ENCODE data around the gene ADAMTS9. TPM values are rescaled to one million over a fixed set of nuclear protein-coding genes. Genes with fewer than 3 reads are reported as not detected.
A peak's percentile ranks its signal among the peaks of the same experiment; 100 is the strongest.

Gene ADAMTS9
- total RNA-seq, 1 donor from 2014 or later = 80.3 TPM

GRCh38 chr3:64650715-64651114, 37.1 kb downstream of the ADAMTS9 start:
- peak; percentile 55 for DNase-seq

GRCh38 chr3:64650096-64650622, 37.6 kb downstream of the ADAMTS9 start:
- peak; percentile 80 for DNase-seq

GRCh38 chr3:64648927-64649906, 38.6 kb downstream of the ADAMTS9 start:
- DNase-seq = no peak

- no peak for DNase-seq
Measured at GRCh38 chr3:64647825-64648224, 40.0 kb downstream of the ADAMTS9 start.

GRCh38 chr3:64645243-64645642, 42.6 kb downstream of the ADAMTS9 start:
- peak; percentile 48 for DNase-seq

- no peak for DNase-seq
Measured at GRCh38 chr3:64644483-64644882, 43.3 kb downstream of the ADAMTS9 start.

GRCh38 chr3:64642327-64643151, 45.3 kb downstream of the ADAMTS9 start:
- DNase-seq = no peak

- DNase-seq = no peak
Measured at GRCh38 chr3:64638981-64639481, 48.8 kb downstream of the ADAMTS9 start.

GRCh38 chr3:64638511-64638910, 49.3 kb downstream of the ADAMTS9 start:
- no peak for DNase-seq

GRCh38 chr3:64634417-64634816, 53.4 kb downstream of the ADAMTS9 start:
- no peak for DNase-seq

- DNase-seq = no peak
Measured at GRCh38 chr3:64631951-64632350, 55.8 kb downstream of the ADAMTS9 start.

GRCh38 chr3:64627471-64628321, 60.1 kb downstream of the ADAMTS9 start:
- peak; percentile 37 for DNase-seq

- no peak for DNase-seq
Measured at GRCh38 chr3:64627042-64627441, 60.8 kb downstream of the ADAMTS9 start.

- no peak for DNase-seq
Measured at GRCh38 chr3:64625381-64625780, 62.4 kb downstream of the ADAMTS9 start.

GRCh38 chr3:64623125-64623524, 64.7 kb downstream of the ADAMTS9 start:
- DNase-seq = no peak

- DNase-seq = no peak
Measured at GRCh38 chr3:64621726-64622395, 65.9 kb downstream of the ADAMTS9 start.

- no peak for DNase-seq
Measured at GRCh38 chr3:64621275-64621674, 66.5 kb downstream of the ADAMTS9 start.

GRCh38 chr3:64620020-64620419, 67.8 kb downstream of the ADAMTS9 start:
- DNase-seq = no peak

- DNase-seq = no peak
Measured at GRCh38 chr3:64619216-64619615, 68.6 kb downstream of the ADAMTS9 start.

- DNase-seq = peak; percentile 57
Measured at GRCh38 chr3:64617610-64618009, 70.2 kb downstream of the ADAMTS9 start.

- peak; percentile 99 for DNase-seq
Measured at GRCh38 chr3:64616953-64617352, 70.8 kb downstream of the ADAMTS9 start.
